Forelimb muscle (tissue), 1 donor: ENCODE measurements around the gene BARX1. TPM values are rescaled to one million over a fixed set of nuclear protein-coding genes. Genes with fewer than 3 reads are reported as not detected.
"Not testable (repeated sequence)": the region's sequence is repeated elsewhere in the genome, so short reads cannot be mapped to it uniquely, and the experiment has no call there.

Experiments
- DNase-seq: peaks from one replicate; pipeline ENCODE4 v3.0.0-alpha.2; 2013; ENCODE audit warnings: low read depth
- polyA plus RNA-seq: library from polyadenylated mRNA; unstranded; fragments of 120-200 nt; gene quantifications from one replicate; pipeline ENCODE4 v1.2.1, GENCODE V29; 2013; ENCODE audit not compliant: insufficient read length

The BARX1 gene
- polyA plus RNA-seq = 0.46 TPM

DNA sequence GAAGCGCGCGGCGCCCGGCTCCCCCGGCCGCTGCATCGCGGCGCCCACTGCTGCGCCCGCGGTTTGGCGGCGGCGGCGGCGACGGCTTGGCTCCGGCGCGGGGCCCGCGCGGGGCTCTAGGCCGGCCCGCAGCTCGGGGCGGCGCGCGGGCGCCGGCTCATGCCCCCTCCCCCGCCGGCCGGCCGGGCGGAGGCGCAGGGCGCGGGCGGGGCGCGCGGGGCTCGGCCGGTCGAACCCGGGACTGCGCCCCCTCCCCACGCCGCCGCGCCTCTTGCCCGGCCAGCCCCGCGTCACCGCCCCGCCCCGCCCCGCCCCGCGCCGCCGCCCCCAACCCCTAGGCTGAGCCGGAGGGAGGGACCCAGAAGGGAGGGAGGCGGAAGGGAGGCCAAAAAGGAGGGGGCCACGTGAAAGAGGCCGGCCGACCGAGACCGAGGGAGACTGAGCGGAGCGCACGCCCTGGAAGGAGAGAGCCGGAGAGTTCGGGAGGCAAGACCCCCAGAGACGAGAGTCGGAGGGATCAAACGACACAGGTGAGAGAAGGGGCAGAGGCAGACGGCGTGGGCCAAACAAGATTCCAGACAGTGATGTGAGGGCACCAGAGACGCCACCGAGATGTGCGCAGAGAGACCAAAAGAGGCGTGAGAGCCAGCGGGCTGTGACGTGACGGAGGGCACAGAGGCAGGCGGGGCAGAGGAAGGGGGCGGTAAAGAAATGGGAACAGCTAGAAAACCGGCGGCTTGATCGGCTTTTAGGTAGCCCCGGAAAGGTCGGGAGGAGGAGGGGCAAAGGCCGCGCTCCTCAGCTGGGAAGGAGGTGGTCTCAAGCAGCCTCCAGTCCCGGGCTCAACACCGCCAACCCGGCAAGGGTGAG lies at the start of gene BARX1:
BARX1 (minus strand) TSS at position 245 of the 870 bp plus-strand sequence; CDS start at position 36, 209 bp downstream.
- DNase-seq = no peak

GRCh38 chr9:94002316-94003140 lies 47.4 kb upstream of the BARX1 start:
- DNase-seq = no peak

GRCh38 chr9:93996863-93997262 lies 41.7 kb upstream of the BARX1 start:
- no peak for DNase-seq

DNA sequence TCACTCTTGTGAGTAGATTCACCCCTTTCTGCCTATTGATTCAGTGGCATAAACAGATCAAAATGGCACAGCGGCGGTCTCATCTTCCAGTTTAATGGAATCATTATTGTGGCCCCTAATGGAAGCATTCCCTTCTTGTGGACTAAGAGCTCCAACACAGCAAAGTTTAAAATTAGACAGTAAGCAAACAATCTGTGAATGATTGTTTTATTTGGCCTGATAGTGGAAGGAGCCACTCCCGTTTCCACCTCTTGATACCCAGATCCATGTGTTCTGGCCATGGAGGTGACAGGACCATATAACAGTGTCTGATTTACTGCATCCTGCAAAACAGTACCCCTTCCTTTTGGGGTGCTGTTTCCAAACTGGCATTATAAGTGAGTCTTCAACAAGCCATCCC lies 41.2 kb upstream of the BARX1 start:
- no peak for DNase-seq

- no peak for DNase-seq
Observed at GRCh38 chr9:93994545-93994944, 39.4 kb upstream of the BARX1 start.

GRCh38 chr9:93994132-93994531 lies 39.0 kb upstream of the BARX1 start:
- DNase-seq = no peak

DNA sequence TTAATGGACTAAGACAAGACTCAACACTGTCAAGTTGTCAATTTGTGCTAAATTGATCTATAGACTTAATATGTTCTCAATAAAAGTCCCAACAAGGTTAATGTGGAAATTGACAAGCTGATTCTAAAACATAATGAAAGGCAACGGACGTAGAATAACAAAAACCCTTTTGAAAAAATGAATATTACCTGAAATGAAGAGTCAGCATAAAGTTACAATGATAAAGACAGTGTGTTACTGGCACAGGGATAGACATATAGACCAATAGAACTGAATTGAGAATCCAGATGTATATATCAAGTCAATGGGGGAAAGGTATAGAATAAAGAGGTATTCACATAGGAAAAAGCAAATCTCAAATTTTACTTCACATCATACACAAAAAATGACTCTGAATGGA lies 37.7 kb upstream of the BARX1 start:
- DNase-seq = no peak

DNA sequence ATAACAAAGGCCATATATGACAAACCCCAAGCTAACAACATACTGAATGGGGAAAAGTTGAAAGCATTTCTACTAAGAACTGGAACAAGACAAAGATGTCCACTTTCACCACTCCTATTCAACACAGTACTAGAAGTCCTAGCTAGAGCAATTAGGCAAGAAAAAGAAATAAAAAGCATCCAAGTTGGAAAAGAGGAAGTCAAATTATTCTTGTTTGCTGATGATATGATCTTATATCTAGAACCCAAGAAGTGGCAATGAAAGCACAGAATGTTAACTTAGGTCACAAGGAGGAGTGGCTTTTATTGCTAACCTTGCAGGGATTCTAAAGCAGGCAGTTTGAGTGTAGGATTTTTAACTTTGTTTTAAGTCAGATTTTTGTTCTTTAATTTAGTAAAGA lies 35.3 kb upstream of the BARX1 start:
- no peak for DNase-seq

DNA sequence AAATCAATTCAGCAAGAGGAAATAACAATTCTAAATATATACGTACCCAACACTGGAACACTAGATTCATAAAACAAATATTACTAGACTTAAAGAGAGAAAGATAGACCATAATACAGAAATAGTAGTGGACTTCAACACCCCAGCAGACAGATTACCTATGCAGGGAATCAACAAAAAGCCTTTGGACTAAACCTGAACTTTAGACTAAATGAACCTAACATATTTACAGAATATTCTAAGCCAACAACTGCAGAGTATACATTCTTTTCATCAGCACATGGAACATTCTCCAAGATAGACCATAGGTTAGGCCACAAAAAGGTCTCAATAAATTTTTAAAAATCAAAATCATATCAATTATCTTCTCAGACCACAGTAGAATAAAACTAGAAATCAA lies 32.9 kb upstream of the BARX1 start:
- DNase-seq = no peak

- DNase-seq = no peak
Observed at GRCh38 chr9:93984860-93985259, 29.7 kb upstream of the BARX1 start.

GRCh38 chr9:93983875-93984274 lies 28.7 kb upstream of the BARX1 start:
- DNase-seq = no peak

DNA sequence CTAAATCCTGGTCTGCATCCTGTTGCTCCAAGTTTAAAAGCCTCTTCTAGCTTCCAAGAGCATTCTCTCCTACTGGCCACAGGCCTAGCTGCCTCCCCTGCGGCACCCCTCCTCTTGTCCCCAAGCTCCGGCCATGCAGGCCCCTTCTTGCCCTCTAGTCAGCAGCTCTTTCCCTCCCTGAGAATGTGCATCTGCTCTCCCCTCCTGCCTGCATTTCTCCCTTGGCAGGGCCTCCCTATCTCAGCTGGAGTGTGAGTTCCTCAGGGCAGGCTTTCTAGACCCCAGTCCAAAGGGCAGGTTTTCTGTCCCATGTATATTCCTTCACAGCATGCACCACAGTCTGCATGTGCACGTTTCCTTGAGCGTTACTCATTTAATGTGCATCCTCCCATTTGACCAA lies 24.6 kb upstream of the BARX1 start:
- no peak for DNase-seq

GRCh38 chr9:93978551-93978950 lies 23.4 kb upstream of the BARX1 start:
- DNase-seq = no peak

DNA sequence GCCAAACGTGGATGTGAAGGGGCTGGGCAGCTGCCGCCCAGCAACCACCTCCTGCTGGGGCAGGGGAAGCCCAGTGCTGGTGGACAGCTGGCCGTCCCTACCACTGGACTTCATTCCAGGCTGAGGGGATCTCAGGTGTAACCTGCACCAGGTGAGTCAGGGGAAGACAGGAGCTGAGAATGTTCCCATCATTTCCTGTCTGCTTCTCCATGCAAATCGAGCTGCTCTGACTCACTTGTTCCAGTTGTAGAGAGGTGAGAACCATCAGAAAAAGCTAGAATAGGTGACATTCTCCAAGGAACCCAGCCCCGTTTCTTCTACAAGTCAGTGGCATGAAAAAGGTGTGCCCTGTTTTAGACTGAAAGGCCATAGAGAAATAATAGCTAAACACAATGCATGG lies 21.8 kb upstream of the BARX1 start:
- no peak for DNase-seq

GRCh38 chr9:93976081-93976480 lies 20.9 kb upstream of the BARX1 start:
- DNase-seq = no peak

- no peak for DNase-seq
Observed at GRCh38 chr9:93975262-93975661, 20.1 kb upstream of the BARX1 start.

DNA sequence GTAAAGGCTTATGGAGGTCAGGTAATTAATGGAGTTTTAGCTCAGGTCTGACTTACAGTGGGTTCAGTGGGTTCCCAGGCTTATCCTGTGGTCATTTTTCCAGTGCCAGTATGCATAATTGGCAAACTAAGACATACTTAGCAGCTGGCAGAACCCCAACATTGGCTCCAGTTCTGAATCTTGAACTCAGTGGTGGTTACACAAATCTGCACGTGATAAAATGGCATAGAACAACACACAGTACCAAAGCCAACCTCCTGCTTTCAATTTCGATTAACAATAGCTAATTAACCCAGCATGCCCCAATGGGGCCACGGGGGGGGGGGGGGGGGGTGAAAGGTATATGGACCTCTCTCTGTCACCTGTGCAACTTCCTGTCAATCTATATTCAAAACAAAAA lies 19.0 kb upstream of the BARX1 start:
- DNase-seq = no peak

GRCh38 chr9:93972655-93973054 lies 17.5 kb upstream of the BARX1 start:
- DNase-seq = not testable (repeated sequence)

- no peak for DNase-seq
Observed at GRCh38 chr9:93969328-93969661, 14.1 kb upstream of the BARX1 start.

GRCh38 chr9:93968451-93969327 lies 13.5 kb upstream of the BARX1 start:
- no peak for DNase-seq

- DNase-seq = no peak
Observed at GRCh38 chr9:93967020-93967803, 12.1 kb upstream of the BARX1 start.
